Stimulated activated CD4-positive, alpha-beta T cell treated with anti-CD3 and anti-CD28 coated beads, Interleukin-4, amount 100 ng/mL, for 48 hours (primary cell): ENCODE data around the gene PSKH1.

Experiments
- DNase-seq, 2 donors: peaks; one replicate each; pipeline ENCODE4 v3.0.0-alpha.2; 2020; ENCODE audit warnings: low read depth in 2 of 2

Gene PSKH1

DNA sequence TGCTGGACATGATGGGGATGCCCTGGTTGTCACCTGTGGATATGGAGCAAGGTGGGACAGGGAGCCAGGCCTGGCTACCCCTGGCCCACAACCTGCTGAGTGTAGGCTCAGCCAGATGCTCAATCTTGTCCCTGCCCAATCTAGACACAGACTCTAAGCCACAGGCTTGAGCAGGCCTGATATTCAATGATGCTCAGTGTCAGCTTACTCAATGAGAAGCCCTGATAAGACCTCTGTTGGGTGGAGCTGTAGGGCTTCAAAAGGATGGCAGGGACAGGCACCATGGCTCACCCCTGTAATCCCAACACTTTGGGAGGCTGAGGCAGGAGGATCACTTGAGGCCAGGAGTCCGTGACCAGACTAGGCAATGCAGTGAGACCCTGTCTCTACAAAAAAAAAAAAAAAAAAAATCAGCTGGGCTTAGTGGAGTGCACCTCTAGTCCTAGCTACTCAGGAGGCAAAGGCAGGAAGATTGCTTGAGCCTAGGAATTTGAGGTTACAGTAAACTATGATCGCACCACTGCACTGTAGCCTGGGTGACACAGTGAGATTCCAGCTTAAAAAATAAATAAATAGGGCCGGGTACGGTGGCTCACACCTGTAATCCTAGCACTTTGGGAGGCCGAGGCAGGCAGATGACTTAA is 47.5 kb downstream of the PSKH1 start:
- DNase-seq: no peak

DNA sequence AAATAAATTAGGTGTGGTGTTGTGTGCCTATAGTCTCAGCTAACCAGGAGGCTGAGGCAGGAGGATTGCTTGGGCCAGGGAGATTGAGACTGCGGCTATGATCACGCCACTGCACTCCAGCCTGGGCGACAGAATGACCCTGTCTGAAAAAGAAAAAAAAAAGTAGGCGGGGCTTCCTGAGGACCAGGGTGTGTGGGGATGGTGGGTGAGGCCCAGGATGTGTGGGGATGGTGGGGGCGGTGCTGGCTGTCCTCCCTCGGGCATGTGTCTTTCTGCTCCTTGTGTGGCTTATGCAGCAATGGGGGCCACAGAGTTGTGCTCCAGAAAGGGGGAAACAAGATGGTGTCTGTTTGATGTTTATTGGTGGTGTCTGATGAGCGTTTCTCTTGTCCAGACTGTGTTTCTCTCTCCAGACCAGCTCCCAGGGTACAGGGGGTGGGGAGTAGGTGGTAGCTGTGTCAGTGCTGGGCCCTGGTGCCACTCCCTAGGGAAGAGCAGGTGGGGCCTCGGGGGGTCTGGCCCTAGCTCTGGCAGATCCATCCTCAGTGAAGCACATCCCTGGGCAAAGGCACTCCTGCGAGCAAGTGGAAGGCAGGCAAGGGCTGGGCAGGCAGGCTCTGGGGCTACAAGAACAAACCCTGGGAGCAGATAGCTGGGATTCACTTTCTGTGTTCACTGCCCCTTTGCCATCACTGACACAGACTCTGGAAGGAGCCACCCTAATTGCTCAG is 48.6 kb downstream of the PSKH1 start:
- no peak for DNase-seq

DNA sequence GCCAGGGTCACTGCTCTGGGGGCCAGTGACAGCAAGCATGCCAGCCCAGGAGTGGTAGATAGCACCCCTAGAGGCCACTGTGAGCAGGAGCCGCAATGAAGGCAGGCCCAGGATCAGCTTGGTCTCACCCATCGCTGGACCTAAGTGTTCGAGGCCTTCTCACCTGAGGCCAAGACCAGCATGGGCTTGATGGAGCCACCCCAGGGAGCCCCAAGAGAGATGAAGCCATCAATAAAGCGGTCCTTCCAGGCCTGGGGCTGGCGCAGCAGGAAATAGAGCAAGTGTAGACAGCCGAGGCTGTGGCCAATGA is 49.1 kb downstream of the PSKH1 start:
- peak in 1 of 2 donors; percentile 26 for DNase-seq

DNA sequence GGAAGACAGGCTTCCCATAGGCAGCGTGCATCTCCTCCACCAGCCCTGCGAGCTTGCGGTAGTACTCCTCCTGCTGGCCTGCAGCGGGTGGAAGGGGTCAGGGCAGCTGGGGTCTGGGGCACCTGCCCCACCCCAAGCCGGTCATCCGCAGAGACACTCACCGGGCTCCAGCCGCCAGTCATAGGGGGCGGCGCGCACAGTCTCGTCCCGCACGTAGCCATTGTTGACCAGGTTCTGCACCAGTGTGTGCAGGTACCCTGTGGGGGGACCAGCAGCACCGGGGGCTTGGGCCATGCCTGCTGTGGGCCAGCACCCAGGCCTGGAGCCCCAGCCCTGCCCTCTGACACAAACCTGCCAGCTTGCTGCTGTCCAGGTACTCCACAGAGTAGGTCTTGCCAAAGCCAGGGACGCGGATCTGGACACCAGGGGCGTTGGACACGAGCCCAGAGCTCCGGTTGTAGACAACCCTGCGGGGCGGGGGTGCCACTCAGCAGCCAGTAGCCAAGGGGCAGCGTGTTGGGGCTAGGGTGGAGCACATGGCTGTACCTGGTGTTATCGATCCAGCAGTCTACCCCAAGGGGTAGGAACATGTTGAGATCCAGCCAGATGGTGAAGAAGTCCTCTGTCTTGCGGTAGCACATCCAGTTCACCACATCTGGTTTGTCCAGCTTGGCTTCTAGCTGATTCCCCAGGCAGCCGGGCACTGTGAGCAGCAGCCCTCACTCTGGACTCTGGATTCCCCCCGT is 49.6 kb downstream of the PSKH1 start:
- no peak for DNase-seq

DNA sequence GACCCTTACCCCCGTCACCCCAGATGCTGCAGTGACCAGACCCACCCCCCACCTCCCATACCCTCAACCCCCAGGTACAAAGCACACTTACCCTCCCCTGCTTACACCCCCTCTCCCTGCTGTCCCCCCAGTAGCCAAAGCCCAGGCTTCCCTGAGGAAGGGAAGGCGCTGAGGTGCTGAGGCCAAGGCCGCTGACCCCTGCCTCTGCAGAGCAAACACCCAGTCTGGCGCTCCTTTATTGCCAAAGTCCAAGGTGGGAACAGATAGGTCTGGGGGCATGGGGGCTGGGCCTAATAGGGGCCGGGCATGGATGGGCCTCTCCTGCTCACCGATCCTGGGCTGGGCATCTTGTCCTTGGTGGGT is 50.2 kb downstream of the PSKH1 start:
- DNase-seq: no peak

DNA sequence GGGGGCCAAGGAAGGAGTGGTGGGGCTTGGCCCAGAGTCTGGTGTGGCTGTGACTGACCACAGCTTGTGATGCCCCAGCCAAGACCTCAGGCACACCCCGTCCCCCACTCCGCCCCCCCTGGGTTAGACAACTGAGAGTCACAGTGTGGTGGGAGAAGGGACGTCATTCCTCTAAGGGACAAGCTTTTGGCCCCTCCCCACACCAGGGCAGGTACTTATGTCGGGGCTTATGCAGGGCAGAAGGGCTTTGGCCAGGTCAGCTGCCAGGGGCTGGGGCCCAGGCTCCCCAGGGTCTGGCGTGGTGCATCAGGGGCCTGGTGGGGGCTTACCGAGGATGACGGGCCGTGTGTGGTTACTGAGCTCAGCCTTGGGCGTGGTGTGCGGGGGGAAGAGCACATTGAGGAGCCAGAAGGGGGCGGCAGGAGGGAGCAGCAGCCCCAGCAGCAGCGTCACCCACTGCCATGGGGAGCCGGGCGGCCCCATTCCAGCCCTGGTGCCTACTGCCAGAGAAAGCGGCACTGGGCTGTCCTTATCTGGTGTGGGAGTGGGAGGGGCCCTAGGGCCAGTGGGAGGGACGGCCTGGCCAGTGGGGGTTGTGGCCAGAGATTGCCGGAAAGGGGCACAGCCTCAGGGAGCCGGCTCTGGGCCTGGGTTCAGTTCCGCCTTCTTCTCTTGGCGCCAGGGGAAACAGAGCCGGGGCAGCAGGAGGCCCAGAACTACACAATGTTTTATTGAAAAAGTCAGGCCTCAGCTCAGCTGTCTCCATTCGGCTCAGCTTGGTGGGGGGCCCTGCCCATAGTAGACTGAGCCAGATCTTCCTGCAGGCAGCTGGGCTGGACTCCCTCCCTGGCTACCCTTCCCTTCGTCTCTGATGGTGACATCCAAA is 50.8 kb downstream of the PSKH1 start, which contains the start of gene LCAT:
LCAT (minus strand) TSS at position 502 of the 886 bp plus-strand sequence; CDS start at position 483, 19 bp downstream.
- no peak for DNase-seq

DNA sequence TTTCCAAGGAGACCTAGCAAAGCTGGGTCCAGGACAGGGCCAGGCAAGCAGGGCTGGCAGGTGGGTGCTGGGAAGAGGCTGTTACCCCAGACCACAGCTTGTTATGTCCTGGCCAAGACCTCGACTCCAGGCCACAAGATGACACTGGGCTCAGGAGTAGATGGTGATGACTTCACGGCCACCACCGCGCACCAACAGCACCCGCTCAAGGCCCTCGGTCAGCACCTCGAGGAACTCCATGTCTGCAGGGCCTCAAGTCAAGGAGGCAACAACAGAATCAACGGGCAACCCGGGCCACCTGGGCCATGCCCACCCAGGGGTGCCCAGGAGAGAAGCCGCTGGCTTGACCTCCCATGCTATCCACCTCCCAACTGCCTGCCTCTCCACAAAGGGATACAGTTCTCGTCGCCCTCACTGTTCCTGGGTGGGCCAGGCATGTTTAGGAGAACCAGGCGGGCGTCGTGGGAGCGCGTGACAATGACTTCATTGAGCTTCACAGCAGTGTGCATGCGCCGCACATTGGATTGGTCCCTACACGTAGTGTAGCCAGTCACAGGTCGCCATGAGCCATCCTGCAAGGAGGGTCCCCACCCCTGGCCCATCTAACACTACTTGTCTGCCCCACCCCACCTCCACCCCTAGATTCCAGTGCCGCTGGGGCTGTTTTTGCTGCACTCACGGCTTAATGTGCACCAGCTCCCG is 51.8 kb downstream of the PSKH1 start:
- DNase-seq: no peak

DNA sequence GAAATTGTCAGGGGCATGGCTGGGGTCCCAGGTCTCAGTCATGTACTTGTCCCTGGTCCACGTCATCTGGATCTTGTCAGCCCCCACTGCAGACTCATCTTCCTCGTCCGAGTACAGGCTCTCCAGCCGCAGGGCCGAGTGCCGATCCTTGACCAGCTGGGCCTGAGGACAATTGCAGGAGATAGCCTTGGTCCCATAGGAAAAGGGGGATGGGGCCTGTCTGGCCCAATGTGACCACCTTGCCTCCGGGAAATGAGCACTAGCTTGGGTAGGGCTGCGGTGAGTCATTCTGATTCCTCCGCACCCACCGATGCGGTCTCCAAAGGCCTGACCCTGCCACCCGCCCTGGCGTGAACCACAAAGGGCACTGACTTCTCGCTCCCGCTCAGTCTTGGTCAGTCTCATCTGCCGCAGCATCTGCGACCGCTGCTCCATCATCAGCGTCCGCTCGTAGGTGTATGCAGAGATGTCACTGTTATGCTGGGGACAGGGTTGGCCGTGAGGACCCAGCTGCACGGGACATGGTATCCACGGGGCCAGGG is 52.4 kb downstream of the PSKH1 start:
- DNase-seq: no peak

DNA sequence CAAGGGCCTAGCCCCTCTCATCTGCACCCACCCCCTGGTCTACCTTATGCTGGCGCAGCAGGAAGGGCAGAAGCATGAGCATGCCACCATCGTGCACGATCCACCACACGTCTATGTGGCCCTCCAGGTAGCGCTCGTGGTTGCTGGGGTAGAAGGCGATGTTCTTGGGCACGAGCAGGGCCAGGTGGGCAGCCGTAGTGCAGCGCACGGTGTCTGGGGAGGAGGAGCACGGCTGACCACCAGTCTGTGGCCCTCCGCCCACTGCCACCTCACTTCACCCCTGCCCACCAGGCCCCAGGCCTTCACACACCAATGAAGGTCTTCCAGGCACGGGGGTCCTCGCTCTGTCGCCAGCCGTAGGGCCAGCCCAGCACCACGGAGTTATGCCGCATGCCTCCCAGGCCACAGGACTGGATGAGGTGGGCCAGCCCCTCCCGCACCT is 53.1 kb downstream of the PSKH1 start:
- no peak for DNase-seq

DNA sequence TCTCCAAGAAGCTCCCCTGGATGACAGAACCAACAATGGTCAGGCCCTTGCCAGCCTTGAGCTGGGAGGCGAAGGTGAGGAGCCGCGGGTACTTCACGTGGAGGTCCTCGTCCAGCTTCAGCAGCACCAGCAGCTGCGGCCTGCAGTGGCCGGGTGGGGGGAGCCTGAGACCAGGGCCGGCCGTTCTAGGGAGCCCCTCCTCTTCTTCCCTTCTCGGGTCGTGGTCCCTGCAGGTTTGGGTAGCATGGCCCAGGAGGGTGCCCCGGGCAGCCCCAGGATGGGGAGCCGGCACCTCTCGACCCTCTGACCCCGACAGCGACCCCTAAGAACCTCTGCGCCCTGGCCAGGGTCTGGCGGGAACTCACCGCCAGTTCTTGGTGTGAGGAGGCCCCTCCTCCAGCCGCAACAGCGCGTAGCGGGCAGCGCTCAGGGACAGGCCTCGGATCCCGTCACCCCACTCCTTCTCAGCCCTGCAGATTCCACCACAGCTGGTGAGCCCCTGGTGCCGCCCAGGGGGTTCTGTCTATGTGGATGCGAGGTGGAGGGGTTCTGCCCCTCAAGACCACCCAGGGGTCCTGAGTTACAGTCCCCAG is 54.0 kb downstream of the PSKH1 start:
- DNase-seq: no peak

DNA sequence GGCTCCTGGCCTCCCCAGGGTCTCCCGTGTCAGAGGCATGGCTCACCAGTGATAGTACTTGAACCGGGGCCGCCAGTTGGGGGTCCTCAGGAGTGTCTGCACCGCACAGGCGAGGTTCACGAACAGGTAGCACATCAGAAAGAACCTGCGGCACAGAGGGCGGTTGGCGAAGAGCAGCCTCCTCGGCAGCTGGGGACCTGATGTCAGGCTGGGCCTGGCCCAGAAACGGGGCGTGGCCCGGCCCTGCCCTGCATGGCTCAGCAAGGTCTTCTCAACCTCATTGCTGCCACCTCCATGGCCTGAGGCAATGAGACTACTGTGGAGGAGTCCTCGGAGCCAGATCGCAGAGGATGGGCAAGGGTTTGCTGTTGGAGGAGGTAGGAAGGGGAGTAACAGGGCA is 55.0 kb downstream of the PSKH1 start:
- DNase-seq: no peak

DNA sequence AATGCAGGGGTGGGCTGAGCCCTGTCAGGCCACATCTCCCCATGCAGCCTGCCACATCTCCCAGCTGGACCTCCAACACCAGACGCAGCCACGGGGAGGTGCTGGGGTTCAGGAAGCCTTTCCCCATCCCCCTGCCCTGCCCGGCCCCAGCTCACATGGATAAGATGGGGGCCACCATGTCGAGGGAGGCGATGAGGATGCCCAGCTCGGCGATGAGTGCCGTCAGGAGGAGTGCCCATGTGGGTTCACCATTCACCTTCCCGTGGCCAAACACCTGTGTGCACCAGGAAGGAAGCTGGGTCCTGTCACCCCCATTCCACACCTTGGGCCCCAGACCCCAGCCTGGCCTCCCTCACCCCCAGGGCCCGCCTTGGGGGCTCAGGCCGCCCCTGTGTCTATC is 56.6 kb downstream of the PSKH1 start:
- no peak for DNase-seq

DNA sequence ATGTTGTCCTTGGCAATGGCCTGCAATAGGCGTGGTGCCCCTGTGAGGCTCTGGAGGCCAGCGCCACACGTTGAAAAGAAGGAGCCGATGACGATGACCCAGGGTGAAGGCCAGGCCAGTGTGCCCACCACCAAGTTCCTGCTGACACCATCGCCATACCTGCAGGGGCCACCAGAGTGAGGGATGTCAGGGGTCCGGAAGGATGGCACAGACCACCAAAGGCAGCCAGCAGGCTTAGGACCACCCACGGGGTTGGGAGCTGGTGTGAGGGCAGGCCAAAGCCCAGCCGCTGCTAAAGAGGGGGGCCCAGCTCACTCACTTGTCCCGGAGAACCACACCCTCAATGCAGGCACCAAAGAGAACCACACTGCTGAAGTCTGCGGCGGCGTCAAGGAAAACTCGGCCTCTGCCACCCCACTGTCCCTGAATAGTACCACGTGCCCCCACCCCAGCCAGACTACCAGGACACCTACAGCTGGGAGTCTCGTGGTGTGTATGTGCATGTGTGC is 57.3 kb downstream of the PSKH1 start:
- DNase-seq: no peak

DNA sequence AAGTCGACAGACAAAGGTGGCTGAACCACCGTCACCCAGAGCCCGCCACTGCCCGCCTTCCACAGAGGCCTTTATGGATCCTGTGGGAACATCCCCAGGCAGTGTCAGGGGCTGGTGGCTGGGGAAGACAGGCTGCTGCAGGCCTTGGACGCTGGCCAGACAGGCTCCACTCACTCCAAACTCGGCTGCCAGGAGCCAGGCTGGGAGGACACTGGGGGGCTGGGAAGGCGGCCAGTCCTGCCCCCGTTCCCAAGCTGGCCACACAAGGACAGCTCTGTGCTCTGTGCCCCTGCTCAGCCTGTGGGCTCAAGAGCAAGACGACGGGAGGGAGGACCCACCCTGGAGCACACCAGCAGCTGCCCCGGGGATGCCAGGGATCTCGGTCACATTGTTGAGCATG is 58.4 kb downstream of the PSKH1 start:
- no peak for DNase-seq

DNA sequence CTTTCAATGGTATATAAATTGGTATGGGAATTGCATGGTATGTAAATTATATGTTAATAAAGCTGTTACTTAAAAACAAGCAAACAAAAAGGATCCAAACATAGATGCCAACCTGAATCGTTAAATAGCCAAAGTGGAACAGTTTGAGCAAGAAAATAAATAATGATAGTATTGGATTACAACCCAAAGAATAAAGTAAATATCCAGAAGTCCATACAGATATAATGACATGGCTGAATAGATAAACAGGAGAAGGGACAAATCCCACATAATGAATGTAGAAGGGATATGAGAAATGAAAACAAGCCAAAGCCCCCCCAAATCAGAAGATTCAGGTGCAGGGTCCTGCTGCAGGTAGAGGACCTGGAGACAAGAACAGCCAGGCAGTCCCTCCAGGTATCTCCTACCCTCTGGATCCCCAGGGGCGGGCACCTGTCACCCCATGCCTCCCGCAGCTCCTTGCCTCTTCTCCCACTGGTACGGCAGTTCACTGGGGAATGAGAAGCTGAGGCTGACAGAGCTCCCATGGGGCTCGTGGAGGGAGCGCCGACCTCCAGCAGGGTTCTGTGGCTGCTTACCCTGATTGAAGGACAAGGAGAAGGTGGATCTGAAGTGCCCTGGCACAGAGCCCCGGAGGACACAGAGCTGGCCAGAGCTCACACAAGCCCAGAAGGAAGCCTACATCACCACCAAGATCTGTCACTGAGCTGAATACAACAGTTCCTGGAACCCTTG is 60.8 kb downstream of the PSKH1 start:
- DNase-seq: no peak

DNA sequence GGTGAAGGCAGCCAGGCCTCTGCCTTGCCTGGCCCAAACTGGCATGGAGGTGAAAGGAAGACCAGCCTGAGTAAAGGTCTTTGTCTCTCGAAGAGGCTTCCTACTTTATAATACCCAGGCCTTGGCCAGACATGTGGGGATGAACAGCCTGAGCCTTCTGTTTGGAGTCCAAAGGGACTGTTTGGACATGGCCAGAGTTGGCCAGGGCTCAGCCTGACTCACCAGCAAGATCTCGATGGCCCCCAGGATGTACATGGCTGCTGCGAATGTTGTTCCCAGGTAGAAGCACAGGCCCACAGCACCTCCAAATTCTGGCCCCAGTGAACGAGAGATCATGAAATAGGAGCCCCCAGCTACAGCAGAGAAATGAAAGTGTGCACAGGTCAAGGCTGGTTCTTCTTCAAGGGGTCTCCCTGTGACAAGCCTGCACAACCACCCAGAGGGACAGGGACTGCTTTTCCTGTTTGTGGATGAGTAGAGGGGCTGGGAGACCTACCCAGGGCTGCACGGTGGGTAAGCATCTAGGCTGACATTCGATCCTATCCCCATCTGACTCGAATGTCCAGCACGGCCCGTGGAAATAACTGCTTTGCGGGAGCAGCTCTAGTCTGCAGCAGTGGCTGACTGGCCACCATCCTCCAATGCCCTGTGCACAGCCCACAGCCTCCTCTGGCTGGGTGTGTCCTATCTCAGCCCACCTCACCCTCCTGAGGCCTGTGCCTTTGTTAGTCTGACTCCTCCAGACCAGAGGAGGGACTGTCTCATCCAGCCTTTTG is 61.6 kb downstream of the PSKH1 start:
- DNase-seq: no peak

DNA sequence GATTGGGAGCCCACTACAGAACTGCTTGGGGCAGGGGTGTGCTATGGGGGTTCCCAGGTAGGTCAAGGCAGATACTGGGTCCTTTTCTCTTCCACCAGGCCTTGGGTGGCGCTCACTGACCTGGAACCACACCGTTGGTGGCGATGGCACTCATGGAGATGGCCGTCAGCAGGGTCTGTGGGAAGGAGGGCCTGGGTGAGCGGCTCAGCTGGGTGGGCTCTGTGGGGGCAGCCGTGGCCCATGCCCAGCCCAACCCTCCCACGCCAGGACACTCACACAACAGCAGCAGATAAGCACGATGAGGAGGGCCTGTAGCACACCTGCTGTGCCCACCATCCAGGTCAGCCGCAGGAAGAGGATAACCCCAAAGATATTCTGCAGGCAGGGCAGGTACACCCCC is 64.6 kb downstream of the PSKH1 start:
- no peak for DNase-seq

DNA sequence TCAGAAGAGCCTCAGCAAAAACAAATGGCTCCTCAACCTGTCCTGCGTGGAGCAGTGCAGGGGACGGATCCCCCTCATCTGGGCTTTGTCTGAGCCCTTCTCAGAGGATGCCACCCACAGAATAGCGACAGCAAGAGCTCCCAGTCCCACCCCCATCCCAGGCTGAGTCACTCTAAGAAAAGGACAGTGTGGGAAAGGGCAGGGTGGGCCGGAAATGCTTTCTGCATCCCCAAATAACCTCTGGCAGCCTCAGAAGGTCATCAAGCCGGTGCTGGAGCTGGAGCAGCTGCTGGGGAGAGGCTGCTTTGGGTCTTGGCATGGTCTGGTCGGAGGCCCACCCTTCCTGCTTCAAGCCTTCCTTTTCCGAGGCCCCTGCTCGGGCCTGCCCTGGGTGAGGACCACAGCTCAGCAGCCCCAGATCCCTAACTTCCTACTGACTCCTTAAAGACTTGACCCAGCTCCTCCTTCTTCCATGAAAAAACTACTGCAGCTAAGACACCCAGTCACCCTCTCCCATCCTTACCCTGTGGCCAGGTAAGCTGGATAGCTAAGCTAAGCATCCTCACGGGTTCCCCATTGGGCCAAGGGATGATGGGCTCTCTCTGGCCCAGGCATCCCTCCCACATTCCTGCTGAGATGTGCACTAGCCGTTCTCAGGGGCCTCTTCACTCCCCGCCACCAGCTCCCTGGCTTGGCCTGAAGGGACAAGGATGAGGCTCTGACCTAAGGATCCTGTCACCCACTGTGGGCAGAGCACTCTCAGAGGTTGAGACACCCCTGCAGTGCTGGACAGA is 66.7 kb downstream of the PSKH1 start:
- DNase-seq: no peak
